ENCODE data around the gene SMG6. TPM values are rescaled to one million over a fixed set of nuclear protein-coding genes. Genes with fewer than 3 reads are reported as not detected.

Gene SMG6
- total RNA-seq, 1 donor from 2014 or later = 38.1 TPM

DNA sequence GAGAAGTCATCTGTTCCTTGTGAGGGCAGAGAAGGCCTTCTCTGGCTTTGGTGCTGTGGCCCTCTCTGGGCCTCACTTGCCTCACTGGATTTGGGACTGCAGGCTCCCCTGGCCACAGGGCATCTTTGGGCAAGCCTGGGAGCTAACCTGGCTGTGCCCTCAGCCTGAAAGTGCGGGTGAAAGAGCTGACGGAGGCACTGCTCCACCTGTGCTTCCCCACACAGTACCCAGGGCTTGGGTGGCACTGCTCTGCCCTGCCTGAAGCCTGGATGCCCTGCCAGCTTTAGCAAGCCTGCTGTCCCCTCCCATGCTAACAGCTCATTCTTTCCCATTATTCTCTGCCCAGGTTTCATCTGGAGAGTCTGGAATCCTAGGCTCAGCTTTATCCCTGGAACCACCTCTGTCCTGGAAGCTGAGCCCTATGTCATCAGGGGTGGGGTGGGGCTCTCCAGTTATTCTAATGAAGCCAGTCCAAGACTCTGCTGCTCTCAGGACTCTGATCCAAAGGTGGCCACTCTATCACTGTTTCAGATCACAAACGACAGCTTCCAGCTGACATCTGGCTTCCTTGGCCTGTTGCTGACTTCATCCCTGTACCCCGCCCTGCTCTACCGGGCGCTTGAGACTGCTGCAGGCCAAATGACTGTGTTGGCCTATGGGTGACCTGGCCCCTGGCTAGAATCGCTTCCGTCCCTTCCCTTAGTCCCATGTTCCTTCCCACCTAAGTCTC, 219.4 kb downstream of the SMG6 start:
- H3K27ac Mint-ChIP-seq (ENCODE audit: unreplicated experiment) = peak overlapping the region; percentile 53
- H3K4me1 Mint-ChIP-seq (ENCODE audit: unreplicated experiment) = peaks cover 46% of the 10 kb centered on the region
- H3K4me3 Mint-ChIP-seq (ENCODE audit: unreplicated experiment) = peak overlapping the region; percentile 34
- TF ChIP-seq, protein P1, sequence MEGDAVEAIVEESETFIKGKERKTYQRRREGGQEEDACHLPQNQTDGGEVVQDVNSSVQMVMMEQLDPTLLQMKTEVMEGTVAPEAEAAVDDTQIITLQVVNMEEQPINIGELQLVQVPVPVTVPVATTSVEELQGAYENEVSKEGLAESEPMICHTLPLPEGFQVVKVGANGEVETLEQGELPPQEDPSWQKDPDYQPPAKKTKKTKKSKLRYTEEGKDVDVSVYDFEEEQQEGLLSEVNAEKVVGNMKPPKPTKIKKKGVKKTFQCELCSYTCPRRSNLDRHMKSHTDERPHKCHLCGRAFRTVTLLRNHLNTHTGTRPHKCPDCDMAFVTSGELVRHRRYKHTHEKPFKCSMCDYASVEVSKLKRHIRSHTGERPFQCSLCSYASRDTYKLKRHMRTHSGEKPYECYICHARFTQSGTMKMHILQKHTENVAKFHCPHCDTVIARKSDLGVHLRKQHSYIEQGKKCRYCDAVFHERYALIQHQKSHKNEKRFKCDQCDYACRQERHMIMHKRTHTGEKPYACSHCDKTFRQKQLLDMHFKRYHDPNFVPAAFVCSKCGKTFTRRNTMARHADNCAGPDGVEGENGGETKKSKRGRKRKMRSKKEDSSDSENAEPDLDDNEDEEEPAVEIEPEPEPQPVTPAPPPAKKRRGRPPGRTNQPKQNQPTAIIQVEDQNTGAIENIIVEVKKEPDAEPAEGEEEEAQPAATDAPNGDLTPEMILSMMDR (IDR thresholded peaks at IDR 0.05; ENCODE audit: unreplicated experiment) = no peak
- no peak for DNase-seq (ENCODE audit: low spot score)
- peaks cover 7% of the 10 kb centered on the region for H3K27me3 Mint-ChIP-seq (ENCODE audit: unreplicated experiment)
- H3K36me3 Mint-ChIP-seq (ENCODE audit: low read depth, unreplicated experiment) = peaks cover 29% of the 10 kb centered on the region
- H3K9me3 Mint-ChIP-seq (ENCODE audit: unreplicated experiment) = no peaks in the 10 kb centered on the region

DNA sequence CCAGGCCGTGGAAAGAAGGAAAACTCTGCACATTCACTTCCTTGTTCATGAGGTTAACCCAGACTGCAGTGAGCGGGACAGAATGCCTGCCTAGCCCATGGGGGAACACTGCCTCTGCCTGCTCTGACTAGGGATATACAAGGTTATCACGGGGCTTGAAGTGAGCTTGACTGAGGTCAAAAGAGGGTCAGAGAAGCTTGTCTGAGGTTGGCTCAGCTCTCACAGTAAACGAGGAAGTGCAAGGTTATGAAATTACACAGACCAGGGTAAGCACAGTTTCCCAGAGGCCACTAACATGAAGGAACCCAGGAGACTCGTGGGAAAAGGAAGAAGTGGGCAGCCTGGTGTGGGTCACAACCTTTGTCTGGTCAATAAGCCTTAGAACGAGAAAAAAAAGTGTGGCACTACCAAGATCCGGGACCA, 220.0 kb downstream of the SMG6 start:
- H3K27me3 Mint-ChIP-seq (ENCODE audit: unreplicated experiment) = peaks cover 7% of the 10 kb centered on the region
- no peak for DNase-seq (ENCODE audit: low spot score)
- no peak overlapping the region for H3K27ac Mint-ChIP-seq (ENCODE audit: unreplicated experiment)
- H3K4me1 Mint-ChIP-seq (ENCODE audit: unreplicated experiment) = peaks cover 41% of the 10 kb centered on the region
- H3K4me3 Mint-ChIP-seq (ENCODE audit: unreplicated experiment) = peak overlapping the region; percentile 75
- H3K36me3 Mint-ChIP-seq (ENCODE audit: low read depth, unreplicated experiment) = peaks cover 33% of the 10 kb centered on the region
- H3K9me3 Mint-ChIP-seq (ENCODE audit: unreplicated experiment) = no peaks in the 10 kb centered on the region
- TF ChIP-seq, protein P1 (IDR thresholded peaks at IDR 0.05; ENCODE audit: unreplicated experiment) = no peak

GRCh38 chr17:2082003-2082781, 221.4 kb downstream of the SMG6 start:
- Mint-ChIP-seq H3K4me3 (ENCODE audit: unreplicated experiment) (peak overlapping the region; percentile 28), H3K27ac (ENCODE audit: unreplicated experiment) (no peak overlapping the region), H3K9me3 (ENCODE audit: unreplicated experiment) (no peaks in the 10 kb centered on the region), H3K4me1 (ENCODE audit: unreplicated experiment) (peaks cover 26% of the 10 kb centered on the region), H3K36me3 (ENCODE audit: low read depth, unreplicated experiment) (peaks cover 38% of the 10 kb centered on the region), H3K27me3 (ENCODE audit: unreplicated experiment) (peaks cover 6% of the 10 kb centered on the region)
- no peak for DNase-seq (ENCODE audit: low spot score)
- TF ChIP-seq, protein P1 (IDR thresholded peaks at IDR 0.05; ENCODE audit: unreplicated experiment) = no peak

DNA sequence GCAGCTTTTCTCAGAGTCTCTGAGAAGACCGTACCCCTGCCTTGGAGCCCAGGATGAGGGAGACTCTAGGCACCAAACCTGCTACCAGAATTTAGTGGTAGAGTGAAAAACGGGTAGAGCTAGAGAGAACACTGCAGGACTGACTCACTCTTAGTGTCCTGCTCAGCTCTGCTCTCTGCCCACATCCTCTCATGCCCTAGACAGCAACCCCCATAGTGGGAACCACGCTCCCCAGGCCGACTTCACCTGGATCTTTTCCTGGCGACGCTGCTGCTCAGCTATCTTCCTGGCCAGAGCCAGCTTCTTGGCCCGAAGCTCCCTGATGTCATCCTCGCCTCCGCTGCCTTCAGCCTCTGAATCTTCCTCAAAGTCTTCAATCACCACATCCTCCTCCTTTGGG, 222.0 kb downstream of the SMG6 start:
- no peak overlapping the region for H3K27ac Mint-ChIP-seq (ENCODE audit: unreplicated experiment)
- no peak for DNase-seq (ENCODE audit: low spot score)
- H3K4me1 Mint-ChIP-seq (ENCODE audit: unreplicated experiment) = peaks cover 20% of the 10 kb centered on the region
- TF ChIP-seq, protein P1 (IDR thresholded peaks at IDR 0.05; ENCODE audit: unreplicated experiment) = no peak
- H3K4me3 Mint-ChIP-seq (ENCODE audit: unreplicated experiment) = peak overlapping the region; percentile 28
- H3K9me3 Mint-ChIP-seq (ENCODE audit: unreplicated experiment) = no peaks in the 10 kb centered on the region
- H3K36me3 Mint-ChIP-seq (ENCODE audit: low read depth, unreplicated experiment) = peaks cover 41% of the 10 kb centered on the region
- peaks cover 4% of the 10 kb centered on the region for H3K27me3 Mint-ChIP-seq (ENCODE audit: unreplicated experiment)

DNA sequence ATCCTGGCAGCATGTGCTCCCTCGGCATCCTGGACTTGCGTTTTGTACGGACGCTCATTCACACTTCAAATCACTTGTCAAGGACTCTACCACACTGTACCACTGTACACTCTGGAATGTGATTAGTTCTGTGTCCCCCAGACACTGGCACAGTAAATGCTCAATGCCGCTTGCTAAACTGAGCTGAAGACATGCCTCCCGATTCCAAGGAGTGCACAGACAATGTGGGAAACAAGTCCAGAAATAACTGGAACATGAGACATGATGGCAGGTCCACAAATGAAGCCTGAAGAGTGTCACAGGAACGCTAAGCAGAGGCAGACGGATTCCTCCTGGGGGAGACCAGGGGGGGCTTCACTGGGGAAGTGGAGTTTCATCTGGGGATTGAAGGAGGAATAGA, 226.5 kb downstream of the SMG6 start:
- peaks cover 2% of the 10 kb centered on the region for H3K4me1 Mint-ChIP-seq (ENCODE audit: unreplicated experiment)
- no peak overlapping the region for H3K27ac Mint-ChIP-seq (ENCODE audit: unreplicated experiment)
- peaks cover 4% of the 10 kb centered on the region for H3K27me3 Mint-ChIP-seq (ENCODE audit: unreplicated experiment)
- TF ChIP-seq, protein P1 (IDR thresholded peaks at IDR 0.05; ENCODE audit: unreplicated experiment) = no peak
- H3K9me3 Mint-ChIP-seq (ENCODE audit: unreplicated experiment) = no peaks in the 10 kb centered on the region
- peaks cover 26% of the 10 kb centered on the region for H3K36me3 Mint-ChIP-seq (ENCODE audit: low read depth, unreplicated experiment)
- H3K4me3 Mint-ChIP-seq (ENCODE audit: unreplicated experiment) = no peak overlapping the region
- DNase-seq (ENCODE audit: low spot score) = no peak

Measured in endothelial cell (in vitro differentiated cells).